CD14-positive monocyte (primary cell): Measurements from ENCODE around the gene SLC12A7. TPM values are rescaled to one million over a fixed set of nuclear protein-coding genes. Genes with fewer than 3 reads are reported as not detected.

ENCODE experiments used
- DNase-seq, 3 donors: peaks; one replicate each; pipeline ENCODE4 v3.0.0-alpha.2; 2011 to 2022
- H2AFZ ChIP-seq: 2 replicates; pipeline ENCODE4 v1.6.0; 2012; ENCODE audit warnings: mild to moderate bottlenecking, low read depth, low read length, inconsistent platforms; ENCODE audit not compliant: insufficient read depth, poor library complexity, severe bottlenecking
- H3K27ac ChIP-seq, 2 donors: 1 replicate in 1 of 2; 2 replicates in 1 of 2; pipeline ENCODE4 v1.5.1; 2012 to 2013; ENCODE audit warnings: low read length in 2 of 2, control low read depth in 1 of 2, inconsistent platforms in 1 of 2, low read depth in 1 of 2, mild to moderate bottlenecking in 1 of 2
- H3K27me3 ChIP-seq, 2 donors: one replicate each; pipeline versions ENCODE4 v1.6.0 to v1.6.1; 2011 to 2013; ENCODE audit warnings: low read length in 2 of 2; ENCODE audit not compliant: control insufficient read depth in 2 of 2, insufficient read depth in 2 of 2
- H3K36me3 ChIP-seq, 2 donors: replicated peaks in 1 of 2; 1 replicate in 1 of 2; 2 replicates in 1 of 2; pipeline versions ENCODE4 v1.5.1 to v1.6.1; 2012 to 2013; ENCODE audit warnings: low read length in 2 of 2, control low read depth in 1 of 2, inconsistent platforms in 1 of 2, mild to moderate bottlenecking in 1 of 2; ENCODE audit not compliant: insufficient read depth in 2 of 2, control insufficient read depth in 1 of 2
- H3K4me1 ChIP-seq, 2 donors: 1 replicate in 1 of 2; 2 replicates in 1 of 2; pipeline versions ENCODE4 v1.5.1 to v1.6.1; 2012 to 2013; ENCODE audit warnings: low read length in 2 of 2, control low read depth in 1 of 2, inconsistent platforms in 1 of 2, mild to moderate bottlenecking in 1 of 2, moderate library complexity in 1 of 2; ENCODE audit not compliant: insufficient read depth in 2 of 2, control insufficient read depth in 1 of 2
- H3K4me2 ChIP-seq: replicated peaks from 2 replicates; pipeline ENCODE3; 2012; ENCODE audit warnings: low read length, moderate library complexity, mild to moderate bottlenecking; ENCODE audit not compliant: poor library complexity, severe bottlenecking; ENCODE audit errors: extremely low read depth
- H3K4me3 ChIP-seq, 3 experiments: fragments of 200-600 bp in 1 of 3; sonication (generic) in 1 of 3; replicated peaks in 1 of 3; 1 replicate in 2 of 3; 2 replicates in 1 of 3; pipeline ENCODE4 v1.5.1; 2011 to 2013; ENCODE audit warnings: low read length in 3 of 3, mild to moderate bottlenecking in 3 of 3, control low read depth in 2 of 3, low read depth in 2 of 3, inconsistent platforms in 1 of 3, moderate library complexity in 1 of 3
- H3K79me2 ChIP-seq: 2 replicates; pipeline ENCODE4 v1.6.0; 2012; ENCODE audit warnings: mild to moderate bottlenecking, control low read depth, inconsistent platforms, low read length, moderate library complexity; ENCODE audit not compliant: insufficient read depth
- H3K9ac ChIP-seq: 2 replicates; pipeline ENCODE4 v1.6.0; 2017; ENCODE audit warnings: low read length, mild to moderate bottlenecking; ENCODE audit not compliant: insufficient read depth, poor library complexity, severe bottlenecking
- H3K9me3 ChIP-seq, 2 donors: replicated peaks in 1 of 2; 1 replicate in 1 of 2; 2 replicates in 1 of 2; pipeline versions ENCODE4 v1.5.1 to v1.6.1; 2012 to 2013; ENCODE audit warnings: low read length in 2 of 2, control low read depth in 1 of 2; ENCODE audit not compliant: control insufficient read depth in 1 of 2, insufficient read depth in 1 of 2
- H4K20me1 ChIP-seq: 2 replicates; pipeline ENCODE4 v1.6.0; 2012; ENCODE audit warnings: mild to moderate bottlenecking, low read length, control low read depth, moderate library complexity; ENCODE audit not compliant: insufficient read depth
- H3K27ac Mint-ChIP-seq, 7 donors: one replicate each; pipeline ENCODE4 v1.8.0; 2020; ENCODE audit warnings: mild to moderate bottlenecking in 7 of 7, mixed read lengths in 7 of 7, moderate library complexity in 6 of 7, inconsistent platforms in 2 of 7
- H3K27me3 Mint-ChIP-seq, 3 donors: one replicate each; pipeline ENCODE4 v1.8.0; 2021 to 2022; ENCODE audit warnings: low read depth in 3 of 3, mild to moderate bottlenecking in 3 of 3, mixed read lengths in 3 of 3, moderate library complexity in 3 of 3, inconsistent platforms in 1 of 3
- H3K36me3 Mint-ChIP-seq, 2 donors: one replicate each; pipeline ENCODE4 v1.8.0; 2020; ENCODE audit warnings: mixed read lengths in 2 of 2, inconsistent platforms in 1 of 2, mild to moderate bottlenecking in 1 of 2
- H3K4me1 Mint-ChIP-seq: one replicate; pipeline ENCODE4 v1.8.0; 2020; ENCODE audit warnings: mild to moderate bottlenecking, mixed read lengths
- H3K4me3 Mint-ChIP-seq, 2 donors: one replicate each; pipeline ENCODE4 v1.8.0; 2020; ENCODE audit warnings: mild to moderate bottlenecking in 2 of 2, mixed read lengths in 2 of 2, moderate library complexity in 1 of 2
- H3K9me3 Mint-ChIP-seq, 7 donors: one replicate each; pipeline ENCODE4 v1.8.0; 2020 to 2022; ENCODE audit warnings: mixed read lengths in 7 of 7, mild to moderate bottlenecking in 6 of 7, moderate library complexity in 6 of 7, inconsistent platforms in 2 of 7
- CTCF ChIP-seq: fragments of 200-600 bp; IDR thresholded peaks from one replicate; pipeline ENCODE4 v1.8.0; 2022; ENCODE audit warnings: antibody characterized with exemption, mild to moderate bottlenecking
- WGBS: methylation state at CpG from one replicate; pipeline ENCODE4 v1.1.5; 2013; ENCODE audit warnings: missing lambda C conversion rate; ENCODE audit not compliant: insufficient coverage; 5-methylcytosine and 5-hydroxymethylcytosine counted together
- intact Hi-C, 2 donors: fragments of 100-400 bp; cut with micrococcal nuclease; formaldehyde crosslinking; loops; one replicate each; pipeline versions ENCODE4 v1.15.0 to v1.15.1; 2023
- polyA plus RNA-seq, 3 donors: library from polyadenylated mRNA; depleted of rRNA in 1 of 3; unstranded in 2 of 3; stranded (reverse) in 1 of 3; fragments of 300-500 nt in 2 of 3; fragments of >200 nt in 1 of 3; fragmentation: Illumina TruSeq in 2 of 3; gene quantifications; 1 replicate in 2 of 3; 2 replicates in 1 of 3; pipeline ENCODE4 v1.2.3, GENCODE V29; 2012 to 2021

SLC12A7 gene
- polyA plus RNA-seq, 3 donors: 8.2 to 31.2 (median 12.5) TPM

DNA sequence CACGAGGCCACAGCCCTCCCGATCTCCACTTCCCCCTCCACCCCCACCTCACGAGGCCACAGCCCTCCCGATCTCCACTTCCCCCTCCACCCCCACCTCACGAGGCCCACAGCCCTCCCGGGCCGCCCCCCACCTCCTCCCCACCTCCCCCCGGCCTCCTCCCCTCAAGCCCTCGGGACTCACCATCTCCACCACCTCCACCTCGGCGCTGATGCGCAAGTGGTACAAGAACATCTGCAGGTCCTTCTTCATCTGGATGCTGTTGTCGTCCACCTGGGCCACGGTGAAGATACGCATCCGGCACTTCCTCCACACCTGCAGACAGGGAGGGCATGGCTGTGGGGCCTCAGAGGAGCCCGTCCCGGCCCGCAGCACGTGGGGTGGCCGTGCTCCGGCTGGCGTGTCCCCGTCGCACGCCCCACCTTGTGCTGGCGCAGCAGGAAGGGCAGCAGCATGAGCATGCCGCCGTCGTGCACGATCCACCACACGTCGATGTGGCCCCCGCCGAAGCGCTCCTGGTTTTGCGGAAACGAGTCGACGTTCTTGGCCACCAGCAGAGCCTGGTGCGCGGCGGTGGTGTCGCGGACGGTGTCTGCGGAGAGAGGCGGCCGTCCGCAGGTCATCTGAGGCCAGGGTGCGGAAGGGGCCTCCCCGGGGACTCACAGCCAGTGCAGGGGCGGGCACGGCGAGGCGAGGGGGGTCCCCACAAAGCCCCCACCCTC is 48.0 kb downstream of the SLC12A7 start:
- no peak overlapping the region for H3K9ac ChIP-seq
- Mint-ChIP-seq H3K9me3 (no peaks in the 10 kb centered on the region), H3K4me1 (no peaks in the 10 kb centered on the region), H3K27ac (no peak overlapping the region), H3K27me3 (no peaks in the 10 kb centered on the region), H3K36me3 (peaks cover 44 to 57% of the 10 kb centered on the region in 2 donors), H3K4me3 (no peak overlapping the region)
- no peak overlapping the region for H3K4me2 ChIP-seq
- H3K4me3 ChIP-seq: no peak overlapping the region
- intact Hi-C loops: no loop called here
- DNase-seq: no peak
- 96% methylated on average over 42 of the region's 56 CpGs for WGBS
- H3K4me1 ChIP-seq: no peaks in the 10 kb centered on the region
- H3K27ac ChIP-seq: no peak overlapping the region
- no peaks in the 10 kb centered on the region for H3K79me2 ChIP-seq
- peaks cover 22% of the 10 kb centered on the region for H4K20me1 ChIP-seq
- peaks cover 31 to 35% of the 10 kb centered on the region in 2 donors for H3K36me3 ChIP-seq
- TF ChIP-seq CTCF: no peak
- no peaks in the 10 kb centered on the region for H3K27me3 ChIP-seq
- H2AFZ ChIP-seq: no peak overlapping the region
- no peaks in the 10 kb centered on the region for H3K9me3 ChIP-seq

DNA sequence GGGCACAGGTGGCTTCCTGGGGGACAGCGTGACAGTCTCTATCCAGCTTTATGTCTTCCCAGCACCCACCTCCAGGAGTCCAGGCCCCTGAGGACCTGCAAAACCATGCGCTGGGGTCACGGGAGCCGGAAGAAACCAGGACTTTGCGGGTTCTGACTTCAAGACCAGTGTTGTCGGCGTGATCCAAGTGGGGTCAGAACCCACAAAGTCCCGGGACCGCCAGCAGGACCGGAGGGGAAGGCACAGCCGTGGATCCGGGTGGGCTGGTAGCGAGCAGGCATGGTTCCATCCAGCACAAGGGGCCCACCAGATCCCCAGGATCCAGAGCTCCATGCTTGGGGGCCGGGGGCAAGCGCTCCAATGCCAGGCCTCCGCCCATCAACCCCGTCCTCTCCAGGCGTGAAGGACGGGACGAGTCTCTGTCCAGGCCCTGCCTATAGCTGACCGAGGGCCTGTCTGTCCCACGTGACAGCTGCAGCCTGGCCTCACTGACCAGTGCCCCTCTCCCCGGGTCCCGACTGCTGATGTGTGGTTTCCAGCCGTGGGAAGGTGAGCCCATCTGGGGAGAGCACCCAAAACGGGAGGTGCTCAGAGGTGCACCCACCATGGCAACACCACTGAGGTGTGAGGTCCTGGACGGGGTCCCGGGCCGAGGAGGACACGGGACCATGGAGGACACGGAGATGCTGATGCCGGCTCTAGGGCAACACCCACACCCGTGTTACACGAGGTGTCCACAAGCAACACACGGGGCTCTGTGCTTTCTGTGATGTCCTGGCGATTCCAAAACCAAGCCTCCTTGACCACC is 48.9 kb downstream of the SLC12A7 start:
- H3K4me1 Mint-ChIP-seq: no peaks in the 10 kb centered on the region
- DNase-seq: no peak
- intact Hi-C loops: no loop called here
- no peak overlapping the region for H3K27ac Mint-ChIP-seq
- no peak for TF ChIP-seq CTCF
- H3K36me3 Mint-ChIP-seq: peaks cover 45 to 61% of the 10 kb centered on the region in 2 donors
- peaks cover 36 to 42% of the 10 kb centered on the region in 2 donors for H3K36me3 ChIP-seq
- H3K9me3 ChIP-seq: no peaks in the 10 kb centered on the region
- no peak overlapping the region for H3K27ac ChIP-seq
- H3K4me1 ChIP-seq: no peaks in the 10 kb centered on the region
- H3K9me3 Mint-ChIP-seq: no peaks in the 10 kb centered on the region
- H4K20me1 ChIP-seq: peaks cover 17% of the 10 kb centered on the region
- no peaks in the 10 kb centered on the region for H3K27me3 ChIP-seq
- no peaks in the 10 kb centered on the region for H3K79me2 ChIP-seq
- no peak overlapping the region for H3K4me3 ChIP-seq
- no peaks in the 10 kb centered on the region for H3K27me3 Mint-ChIP-seq
- no peak overlapping the region for H3K9ac ChIP-seq
- no peak overlapping the region for H3K4me3 Mint-ChIP-seq
- 94% methylated on average over 33 of the region's 36 CpGs for WGBS
- no peak overlapping the region for H2AFZ ChIP-seq
- no peak overlapping the region for H3K4me2 ChIP-seq
